GM18519 (cell line): ENCODE measurements around the gene RND3.

Experiments
- ATAC-seq: cut with Tn5 transposase; IDR thresholded peaks from one replicate; pipeline ENCODE4 v1.9.1; 2021; ENCODE audit warnings: mild to moderate bottlenecking, moderate library complexity; ENCODE audit not compliant: unreplicated experiment, low FRiP score

The RND3 gene

GRCh38 chr2:150449856-150450255, 37.6 kb downstream of the RND3 start:
- ATAC-seq: no peak

GRCh38 chr2:150445398-150445797, 42.1 kb downstream of the RND3 start:
- ATAC-seq: no peak

- ATAC-seq: no peak
Observed at GRCh38 chr2:150442484-150442883, 45.0 kb downstream of the RND3 start.

GRCh38 chr2:150441784-150442183, 45.7 kb downstream of the RND3 start:
- ATAC-seq: no peak

GRCh38 chr2:150441226-150441625, 46.2 kb downstream of the RND3 start:
- ATAC-seq: no peak

GRCh38 chr2:150438654-150439053, 48.8 kb downstream of the RND3 start:
- no peak for ATAC-seq

- ATAC-seq: no peak
Observed at GRCh38 chr2:150438041-150438440, 49.4 kb downstream of the RND3 start.

- ATAC-seq: no peak
Observed at GRCh38 chr2:150432312-150432625, 55.2 kb downstream of the RND3 start.

GRCh38 chr2:150431561-150432311, 55.7 kb downstream of the RND3 start:
- no peak for ATAC-seq

GRCh38 chr2:150429384-150429961, 58.0 kb downstream of the RND3 start:
- no peak for ATAC-seq

- ATAC-seq: no peak
Observed at GRCh38 chr2:150428641-150429040, 58.8 kb downstream of the RND3 start.

GRCh38 chr2:150427298-150427697, 60.2 kb downstream of the RND3 start:
- no peak for ATAC-seq

- no peak for ATAC-seq
Observed at GRCh38 chr2:150426724-150427123, 60.7 kb downstream of the RND3 start.

GRCh38 chr2:150426315-150426714, 61.2 kb downstream of the RND3 start:
- no peak for ATAC-seq

- no peak for ATAC-seq
Observed at GRCh38 chr2:150425121-150425955, 62.1 kb downstream of the RND3 start.

GRCh38 chr2:150424406-150424805, 63.1 kb downstream of the RND3 start:
- no peak for ATAC-seq

GRCh38 chr2:150421126-150421651, 66.3 kb downstream of the RND3 start:
- no peak for ATAC-seq

GRCh38 chr2:150418916-150419315, 68.6 kb downstream of the RND3 start:
- ATAC-seq: no peak
